ENCODE data around the gene ACBD3. TPM values are rescaled to one million over a fixed set of nuclear protein-coding genes. Genes with fewer than 3 reads are reported as not detected.

The ACBD3 gene
- total RNA-seq (10 to 100 TPM; 26.5 to 28.3 TPM), total RNA-seq (34.8 to 110 (median 60.4) reads per million in 172 experiments)
- 21.1 TPM for polyA plus RNA-seq (2013, experiment 1 of 2)
- 21.8 TPM for polyA plus RNA-seq (2013, experiment 2 of 2)

GRCh38 chr1:226186124-226187018 is at the start of gene ACBD3:
Gene ACBD3 (minus strand): TSS chr1:226186741. CDS start chr1:226186675, 66 bp downstream.
- H3K4me3 ChIP-seq (ENCODE audit: low read length), result peak within 1 kb of the TSS; percentile 93
- H3K4me3 Mint-ChIP-seq, result peak within 1 kb of the TSS; percentile 98
- H3K36me3 ChIP-seq (ENCODE audit: insufficient read depth, low read length), result peaks cover 1% of the 10 kb centered on the region
- ATAC-seq (ENCODE audit: poor library complexity), result peak; percentile 98
- no peaks in the 10 kb centered on the region for H3K27me3 ChIP-seq (ENCODE audit: control insufficient read depth in 1 of 2, insufficient read depth in 2 of 2, low read length in 2 of 2)
- CTCF ChIA-PET, result interaction anchor here (2.4 kb wide), 1 partner anchor 11 kb away, joined by 11 read pairs; no protein-coding TSS in a partner anchor
- peaks cover 36% of the 10 kb centered on the region for H3K4me1 Mint-ChIP-seq (ENCODE audit: low read depth)
- peak; percentile 73 to 94 (median 79) for DNase-seq
- peaks cover 38% of the 10 kb centered on the region for H3K4me1 ChIP-seq (ENCODE audit: insufficient read depth, low read length)
- H3K27me3 Mint-ChIP-seq, result no peaks in the 10 kb centered on the region
- no peak for TF ChIP-seq CTCF (IDR thresholded peaks at IDR 0.05)
- H3K9me3 Mint-ChIP-seq, result no peaks in the 10 kb centered on the region
- H3K27ac ChIP-seq (ENCODE audit: low read depth in 1 of 2, low read length in 2 of 2), result peak within 1 kb of the TSS; percentile 70 to 80
- POLR2A ChIA-PET, result interaction anchor here (0.8 to 4.0 kb wide), 5 partner anchors 11 to 222 kb away, joined by 3 to 28 read pairs (median 3); partner anchors contain the start of genes H3-3A and PARP1
- H3K27ac Mint-ChIP-seq, result peak within 1 kb of the TSS; percentile 89
- H3K9me3 ChIP-seq (ENCODE audit: control insufficient read depth in 1 of 2, insufficient read depth in 1 of 2, low read length in 2 of 2), result no peaks in the 10 kb centered on the region
- intact Hi-C loops (cut with DNase I, micrococcal nuclease), result loop anchor here in 1 of 2 experiments (5.0 to 10.0 kb wide), 3 partner anchors 121 to 742 kb away; partner anchors contain the start of genes H3-3A and LIN9
- peaks cover 32% of the 10 kb centered on the region for H3K36me3 Mint-ChIP-seq (ENCODE audit: low read depth)

GRCh38 chr1:226233806-226234205 is 47.3 kb upstream of the ACBD3 start:
- CTCF ChIA-PET, result no interaction called here

GRCh38 chr1:226233293-226233692 is 46.8 kb upstream of the ACBD3 start:
- ChIA-PET CTCF (no interaction called here), POLR2A (no interaction called here)

More at GRCh38 chr1:226233806-226234205, 47.3 kb upstream of the ACBD3 start:
- Histone ChIP-seq H3K27ac (ENCODE audit: low read depth in 1 of 2, low read length in 2 of 2) (no peak overlapping the region), H3K27me3 (ENCODE audit: control insufficient read depth in 1 of 2, insufficient read depth in 2 of 2, low read length in 2 of 2) (no peaks in the 10 kb centered on the region), H3K36me3 (ENCODE audit: insufficient read depth, low read length) (peaks cover 14% of the 10 kb centered on the region), H3K4me1 (ENCODE audit: insufficient read depth, low read length) (no peaks in the 10 kb centered on the region), H3K9me3 (ENCODE audit: control insufficient read depth in 1 of 2, insufficient read depth in 1 of 2, low read length in 2 of 2) (no peaks in the 10 kb centered on the region), H3K4me3 (ENCODE audit: low read length) (no peak overlapping the region)
- peaks cover 49% of the 10 kb centered on the region for H3K36me3 Mint-ChIP-seq (ENCODE audit: low read depth)
- H3K27ac Mint-ChIP-seq, result no peak overlapping the region
- POLR2A ChIA-PET, result no interaction called here
- H3K4me3 Mint-ChIP-seq, result no peak overlapping the region
- no peak for TF ChIP-seq CTCF (IDR thresholded peaks at IDR 0.05)
- ATAC-seq (ENCODE audit: poor library complexity) (no peak), DNase-seq (no peak)
- intact Hi-C loops (cut with DNase I, micrococcal nuclease), result no loop called here
- no peaks in the 10 kb centered on the region for H3K27me3 Mint-ChIP-seq
- no peaks in the 10 kb centered on the region for H3K9me3 Mint-ChIP-seq
- no peaks in the 10 kb centered on the region for H3K4me1 Mint-ChIP-seq (ENCODE audit: low read depth)

More at GRCh38 chr1:226233293-226233692, 46.8 kb upstream of the ACBD3 start:
- DNase-seq, result no peak
- H3K27ac ChIP-seq (ENCODE audit: low read depth in 1 of 2, low read length in 2 of 2), result no peak overlapping the region
- Mint-ChIP-seq H3K27me3 (no peaks in the 10 kb centered on the region), H3K4me3 (no peak overlapping the region), H3K36me3 (ENCODE audit: low read depth) (peaks cover 46% of the 10 kb centered on the region), H3K4me1 (ENCODE audit: low read depth) (no peaks in the 10 kb centered on the region), H3K9me3 (no peaks in the 10 kb centered on the region), H3K27ac (no peak overlapping the region)
- H3K36me3 ChIP-seq (ENCODE audit: insufficient read depth, low read length), result peaks cover 10% of the 10 kb centered on the region
- H3K4me3 ChIP-seq (ENCODE audit: low read length), result no peak overlapping the region
- no peak for ATAC-seq (ENCODE audit: poor library complexity)
- H3K4me1 ChIP-seq (ENCODE audit: insufficient read depth, low read length), result no peaks in the 10 kb centered on the region
- no peaks in the 10 kb centered on the region for H3K27me3 ChIP-seq (ENCODE audit: control insufficient read depth in 1 of 2, insufficient read depth in 2 of 2, low read length in 2 of 2)
- intact Hi-C loops (cut with DNase I, micrococcal nuclease), result no loop called here
- no peak for TF ChIP-seq CTCF (IDR thresholded peaks at IDR 0.05)
- H3K9me3 ChIP-seq (ENCODE audit: control insufficient read depth in 1 of 2, insufficient read depth in 1 of 2, low read length in 2 of 2), result no peaks in the 10 kb centered on the region

All from CD4-positive, alpha-beta T cell (primary cell).